K562 (cell line): ENCODE results near the gene LSM4. TPM values are rescaled to one million over a fixed set of nuclear protein-coding genes. Genes with fewer than 3 reads are reported as not detected.
A peak's percentile ranks its signal among the peaks of the same experiment; 100 is the strongest.

Source experiments
- ATAC-seq: fragments of 200-7000 bp; cut with Tn5 transposase; 3 replicates; pipeline ENCODE4 v1.9.1; 2020; ENCODE audit warnings: moderate library complexity
- BruUV-seq: library from RNA; stranded (reverse); fragments of 400-500 nt; replicated peaks from 2 replicates; lab custom pipeline; 2021; lab: Mats Ljungman, UMichigan
- CTCF ChIA-PET: fragments of 300-600 bp; formaldehyde crosslinking; extraction: SDS; loops from one replicate; lab custom pipeline; 2021; ENCODE audit warnings: low intra/inter-chr PET ratio; lab: Yijun Ruan, JAX
- POLR2A ChIA-PET: fragments of 300-600, 350-650 bp; sonication (Branson Sonifier 250); formaldehyde crosslinking; extraction: SDS; loops from one replicate; lab custom pipeline; 2021; ENCODE audit warnings: antibody characterized with exemption, inconsistent platforms; lab: Yijun Ruan, JAX
- DNase-seq, 4 experiments: peaks; one replicate each; pipeline versions ENCODE4 v3.0.0 to v3.0.0-alpha.2; 2011 to 2018; ENCODE audit warnings: low spot score in 3 of 4, mixed read lengths in 3 of 4; ENCODE audit errors: extremely low read depth in 1 of 4
- FAIRE-seq: peaks from 2 replicates; lab custom pipeline; 2011; peaks lifted over from hg19 to GRCh38; lab: Jason Lieb, UNC
- H2AFZ ChIP-seq: 2 replicates; pipeline ENCODE4 v1.6.0; 2011; ENCODE audit warnings: low read depth, low read length, control low read depth, inconsistent platforms
- H3K27ac ChIP-seq: fragments of 200-600 bp; 3 replicates; pipeline ENCODE4 v1.8.0; 2011; ENCODE audit warnings: low read depth, mild to moderate bottlenecking, control low read depth, inconsistent platforms, low read length, moderate library complexity, mixed read lengths; ENCODE audit errors: extremely low read depth
- H3K27me3 ChIP-seq, 2 experiments: fragments of 300-600 bp in 1 of 2; 2 replicates in 1 of 2; 3 replicates in 1 of 2; pipeline versions ENCODE4 v1.6.0 to v1.8.0; 2011; ENCODE audit warnings: inconsistent platforms in 2 of 2, low read length in 2 of 2, mild to moderate bottlenecking in 1 of 2, mixed read lengths in 1 of 2, moderate library complexity in 1 of 2; ENCODE audit not compliant: control insufficient read depth in 2 of 2, insufficient read depth in 2 of 2
- H3K36me3 ChIP-seq: fragments of 300-600 bp; 3 replicates; pipeline ENCODE4 v1.8.0; 2011; ENCODE audit warnings: mild to moderate bottlenecking, low read length, inconsistent platforms; ENCODE audit not compliant: control insufficient read depth, insufficient read depth
- H3K4me1 ChIP-seq, 2 experiments: fragments of 200-600 bp in 1 of 2; replicated peaks in 1 of 2; 2 replicates in 1 of 2; 3 replicates in 1 of 2; pipeline versions ENCODE4 v1.5.1 to v1.8.0; 2011; ENCODE audit warnings: inconsistent platforms in 2 of 2, low read length in 2 of 2, mild to moderate bottlenecking in 1 of 2, mixed read lengths in 1 of 2, moderate library complexity in 1 of 2; ENCODE audit not compliant: control insufficient read depth in 2 of 2, insufficient read depth in 2 of 2
- H3K4me2 ChIP-seq: 2 replicates; pipeline ENCODE4 v1.6.1; 2011; ENCODE audit warnings: low read length, control low read depth, inconsistent platforms, mixed read lengths; ENCODE audit not compliant: insufficient read depth
- H3K4me3 ChIP-seq: fragments of 200-600 bp; sonication (generic), shearing (Covaris generic); 2 replicates; pipeline ENCODE4 v1.5.1; 2016; ENCODE audit warnings: control low read depth, inconsistent platforms
- H3K79me2 ChIP-seq: fragments of 200-600 bp; 3 replicates; pipeline ENCODE4 v1.8.0; 2011; ENCODE audit warnings: low read length, inconsistent platforms; ENCODE audit not compliant: control insufficient read depth, insufficient read depth
- H3K9ac ChIP-seq, 2 experiments: 2 replicates each; pipeline versions ENCODE4 v1.6.0 to v1.6.1; 2011; ENCODE audit warnings: low read depth in 2 of 2, low read length in 2 of 2, control low read depth in 1 of 2, inconsistent platforms in 1 of 2, mild to moderate bottlenecking in 1 of 2, mixed read lengths in 1 of 2; ENCODE audit not compliant: insufficient read depth in 1 of 2
- H3K9me1 ChIP-seq: one replicate; pipeline ENCODE4 v1.6.0; 2011; ENCODE audit warnings: inconsistent platforms, mild to moderate bottlenecking, low read length, moderate library complexity; ENCODE audit not compliant: control insufficient read depth, insufficient read depth
- H3K9me3 ChIP-seq: replicated peaks from 2 replicates; pipeline ENCODE4 v1.5.1; 2011; ENCODE audit warnings: low read depth, low read length, inconsistent platforms; ENCODE audit not compliant: control insufficient read depth, insufficient read depth
- H4K20me1 ChIP-seq: replicated peaks from 2 replicates; pipeline ENCODE4 v1.6.1; 2011; ENCODE audit warnings: low read length, inconsistent platforms, mixed read lengths; ENCODE audit not compliant: control insufficient read depth, insufficient read depth
- RBM17 ChIP-seq: fragments of 200-400 bp; formaldehyde crosslinking; IDR thresholded peaks from 2 replicates; pipeline ENCODE4 v1.6.1; 2017; ENCODE audit warnings: low read depth, mild to moderate bottlenecking, low read length, borderline replicate concordance
- SMAD2 ChIP-seq: fragments of 150-350 bp; IDR thresholded peaks from 2 replicates; pipeline ENCODE4 v1.6.1; 2014; ENCODE audit warnings: low read depth, mild to moderate bottlenecking, low read length
- SREBF1 ChIP-seq: fragments of 150-350 bp; IDR thresholded peaks from 2 replicates; pipeline ENCODE4 v1.6.1; 2014; ENCODE audit warnings: antibody characterized with exemption, low read depth, low read length, borderline replicate concordance
- XRCC3 ChIP-seq: fragments of 450-650 bp; IDR thresholded peaks from 2 replicates; pipeline ENCODE4 v1.6.1; 2017; ENCODE audit warnings: mild to moderate bottlenecking, moderate library complexity
- WGBS: fragments of 100-300 bp; shearing (Covaris generic); methylation state at CpG from one replicate; pipeline ENCODE4 v1.1.6; 2016; ENCODE audit warnings: low coverage, mixed read lengths; ENCODE audit not compliant: insufficient coverage; ENCODE audit errors: missing lambda C conversion rate; 5-methylcytosine and 5-hydroxymethylcytosine counted together
- in situ Hi-C: fragments of 300-500 bp; cut with MboI; formaldehyde crosslinking; loops from 4 replicates; pipeline ENCODE4 v1.15.0; 2018; ENCODE audit warnings: inconsistent platforms, mixed read lengths
- intact Hi-C: fragments of 100-400 bp; cut with micrococcal nuclease; formaldehyde crosslinking; loops from 2 replicates; pipeline ENCODE4 v1.14.2; 2022
- polyA plus RNA-seq, 8 experiments: library from polyadenylated mRNA; depleted of rRNA in 4 of 8; stranded (reverse) in 5 of 8; unstranded in 3 of 8; fragments of >200 nt; fragmentation: Nextera tagmentation in 2 of 8; fragmentation: Illumina TruSeq in 1 of 8; extraction: Ambion mirVana in 2 of 8; extraction: Trizol in 1 of 8; gene quantifications; 2 replicates each; pipeline versions ENCODE4 v1.2.1 to v1.2.3, GENCODE V29; 2011 to 2014; ENCODE audit warnings: inconsistent platforms in 1 of 8, missing spikeins in 1 of 8
- total RNA-seq, 7 experiments: library from RNA; depleted of rRNA in 6 of 7; stranded (reverse); fragments of >200 nt in 6 of 7; fragmentation: Illumina TruSeq in 2 of 7; extraction: Trizol in 2 of 7; gene quantifications; 2 replicates each; pipeline versions ENCODE4 v1.2.1 to v1.2.3, GENCODE V29; 2011 to 2021; ENCODE audit warnings: low replicate concordance in 1 of 7

Gene LSM4
- total and polyA plus RNA-seq, 9 of the 15 experiments (the other 6 are each of a cell fraction or from before 2014, with no cell fraction given) = 11.9 to 763 (median 202) TPM

DNA sequence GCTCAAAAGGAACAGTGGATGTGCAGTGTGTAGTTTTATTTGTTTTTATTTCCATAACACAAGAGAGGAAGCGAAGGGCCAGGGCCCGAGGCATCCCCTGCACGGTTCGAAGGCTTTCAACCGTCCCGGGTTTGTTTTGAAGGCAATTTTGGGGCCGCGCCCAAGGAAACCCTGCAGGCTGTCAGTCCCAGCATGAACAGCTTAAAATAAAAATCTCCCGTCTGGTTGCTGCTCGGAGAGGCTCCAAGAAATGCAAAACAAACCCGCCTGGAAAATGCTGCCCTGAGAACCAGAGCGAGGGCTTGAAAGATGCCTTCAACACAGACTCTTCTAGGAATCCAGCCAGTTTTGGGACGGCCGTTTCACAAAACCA, 16.0 kb downstream of the LSM4 start:
- FAIRE-seq (no peak), DNase-seq (no peak), ATAC-seq (no peak)
- intact Hi-C loops = no loop called here
- ChIA-PET POLR2A (interaction anchor here (0.8 to 1.2 kb wide), 3 partner anchors 15 to 26 kb away, joined by 3 to 6 read pairs (median 4); partner anchors contain the start of gene JUND), CTCF (no interaction called here)
- Histone ChIP-seq H3K9ac (no peak overlapping the region), H3K4me1 (peaks cover 22 to 90% of the 10 kb centered on the region in 2 experiments), H3K9me3 (no peaks in the 10 kb centered on the region), H3K27ac (peak overlapping the region; percentile 23; the same call in 1 of the 3 replicates), H3K4me2 (no peak overlapping the region), H3K36me3 (peaks cover 62% of the 10 kb centered on the region; the same call in 2 of the 3 replicates), H3K9me1 (no peaks in the 10 kb centered on the region), H2AFZ (no peak overlapping the region), H4K20me1 (no peaks in the 10 kb centered on the region), H3K79me2 (no peaks in the 10 kb centered on the region; the same call in 2 of the 3 replicates), H3K4me3 (no peak overlapping the region), H3K27me3 (no peaks in the 10 kb centered on the region)
- no peak for TF ChIP-seq SMAD2
- no peak for TF ChIP-seq RBM17
- TF ChIP-seq XRCC3 = no peak
- no peak for TF ChIP-seq SREBF1
- WGBS = 83% methylated on average over 13 of the region's 14 CpGs
- BruUV-seq = TSS peak; percentile 81
- in situ Hi-C loops = no loop called here

DNA sequence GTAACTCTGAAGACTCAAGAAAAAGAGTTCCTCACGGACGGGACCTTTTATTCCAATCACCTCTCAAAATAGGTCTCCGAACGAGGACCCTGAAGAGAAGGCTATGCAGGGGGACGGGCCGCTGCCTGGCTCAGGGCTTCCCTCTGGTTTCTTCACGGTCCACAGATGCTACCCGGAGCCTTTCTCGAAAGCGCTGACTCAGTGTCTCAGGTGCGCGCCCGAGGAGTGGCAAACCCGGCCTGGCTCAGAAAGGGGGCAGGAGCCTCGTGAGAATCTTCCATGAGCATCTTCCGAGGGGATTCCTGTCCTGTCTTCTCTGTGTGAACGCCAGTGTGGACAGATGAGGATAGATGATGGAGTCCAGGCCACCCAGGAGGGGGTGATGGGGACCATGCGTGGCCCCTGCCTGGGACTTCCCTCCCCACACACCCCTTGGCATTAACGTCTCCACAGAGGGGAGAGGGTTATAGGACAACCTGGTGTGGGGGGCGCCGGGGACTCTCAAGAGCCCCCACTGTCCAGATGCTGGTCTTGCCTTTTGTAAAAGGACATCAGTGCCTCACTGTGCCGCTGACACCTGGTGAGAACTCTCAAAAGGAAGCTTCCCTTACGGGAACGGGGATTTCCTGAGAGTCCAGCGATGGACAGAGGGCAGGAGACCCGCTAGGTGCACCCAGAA, 16.5 kb downstream of the LSM4 start:
- ChIA-PET POLR2A (interaction anchor here (0.8 to 1.2 kb wide), 3 partner anchors 15 to 27 kb away, joined by 3 to 6 read pairs (median 4); partner anchors contain the start of gene JUND), CTCF (no interaction called here)
- WGBS = 85% methylated on average over 24 of the region's 26 CpGs
- Histone ChIP-seq H3K4me3 (no peak overlapping the region), H2AFZ (no peak overlapping the region), H4K20me1 (no peaks in the 10 kb centered on the region), H3K4me2 (no peak overlapping the region), H3K79me2 (no peaks in the 10 kb centered on the region; the same call in 2 of the 3 replicates), H3K9me3 (no peaks in the 10 kb centered on the region), H3K4me1 (peaks cover 24 to 85% of the 10 kb centered on the region in 2 experiments), H3K27me3 (no peaks in the 10 kb centered on the region), H3K27ac (peak overlapping the region; percentile 10; the same call in 1 of the 3 replicates), H3K36me3 (peaks cover 56% of the 10 kb centered on the region; the same call in 1 of the 3 replicates), H3K9ac (0 out of 4 replicates have a peak overlapping the region, but pooled peaks of 1 of the 2 experiments have one; percentile 48), H3K9me1 (no peaks in the 10 kb centered on the region)
- in situ Hi-C loops = no loop called here
- no TSS peak for BruUV-seq
- intact Hi-C loops = no loop called here
- ATAC-seq (no peak), FAIRE-seq (no peak), DNase-seq (no peak)
